Measurements from ENCODE around the gene GNAZ.

DNA sequence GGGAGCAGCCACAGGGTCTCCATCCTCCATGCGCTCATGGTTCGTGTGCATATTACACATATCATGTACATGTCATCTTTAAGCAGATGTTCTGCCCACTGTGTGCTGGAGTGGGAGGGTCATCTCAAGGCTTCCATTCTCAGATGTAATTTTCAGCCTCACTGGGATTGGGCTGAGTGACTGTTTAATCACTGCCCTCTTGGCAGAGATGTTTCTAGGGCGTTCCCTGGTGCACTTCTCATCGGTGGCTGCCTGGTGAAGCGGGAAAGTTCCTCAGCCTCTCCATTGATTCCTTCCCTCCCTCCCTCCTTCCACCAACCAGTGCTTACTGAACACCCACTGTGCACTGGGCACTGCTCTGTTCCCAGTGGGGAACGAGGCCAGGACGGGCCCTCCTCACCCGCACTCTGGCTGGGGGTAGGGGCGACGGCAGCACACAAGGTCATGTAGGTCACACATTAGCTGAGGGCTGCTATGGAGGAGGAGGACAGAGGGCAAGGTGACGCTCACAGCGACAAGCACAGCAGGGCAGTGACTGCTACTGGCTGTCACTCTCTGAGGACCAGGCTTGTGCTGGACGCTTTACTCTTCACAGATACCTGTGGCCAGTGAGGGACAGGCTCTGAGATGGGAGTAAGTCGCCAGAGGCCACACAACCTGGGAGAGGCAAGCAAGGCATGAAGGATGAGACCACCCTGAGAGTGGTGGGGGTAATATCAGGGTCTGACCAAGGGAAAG lies 22.9 kb downstream of the GNAZ start:
- no peak for TF ChIP-seq POLR2A (IDR thresholded peaks at IDR 0.05; ENCODE audit: extremely low read depth, insufficient read length)
- TF ChIP-seq, protein P1, sequence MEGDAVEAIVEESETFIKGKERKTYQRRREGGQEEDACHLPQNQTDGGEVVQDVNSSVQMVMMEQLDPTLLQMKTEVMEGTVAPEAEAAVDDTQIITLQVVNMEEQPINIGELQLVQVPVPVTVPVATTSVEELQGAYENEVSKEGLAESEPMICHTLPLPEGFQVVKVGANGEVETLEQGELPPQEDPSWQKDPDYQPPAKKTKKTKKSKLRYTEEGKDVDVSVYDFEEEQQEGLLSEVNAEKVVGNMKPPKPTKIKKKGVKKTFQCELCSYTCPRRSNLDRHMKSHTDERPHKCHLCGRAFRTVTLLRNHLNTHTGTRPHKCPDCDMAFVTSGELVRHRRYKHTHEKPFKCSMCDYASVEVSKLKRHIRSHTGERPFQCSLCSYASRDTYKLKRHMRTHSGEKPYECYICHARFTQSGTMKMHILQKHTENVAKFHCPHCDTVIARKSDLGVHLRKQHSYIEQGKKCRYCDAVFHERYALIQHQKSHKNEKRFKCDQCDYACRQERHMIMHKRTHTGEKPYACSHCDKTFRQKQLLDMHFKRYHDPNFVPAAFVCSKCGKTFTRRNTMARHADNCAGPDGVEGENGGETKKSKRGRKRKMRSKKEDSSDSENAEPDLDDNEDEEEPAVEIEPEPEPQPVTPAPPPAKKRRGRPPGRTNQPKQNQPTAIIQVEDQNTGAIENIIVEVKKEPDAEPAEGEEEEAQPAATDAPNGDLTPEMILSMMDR (IDR thresholded peaks at IDR 0.05; ENCODE audit: low read depth, low read length), result no peak
- TF ChIP-seq, protein P2, sequence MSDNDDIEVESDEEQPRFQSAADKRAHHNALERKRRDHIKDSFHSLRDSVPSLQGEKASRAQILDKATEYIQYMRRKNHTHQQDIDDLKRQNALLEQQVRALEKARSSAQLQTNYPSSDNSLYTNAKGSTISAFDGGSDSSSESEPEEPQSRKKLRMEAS (IDR thresholded peaks at IDR 0.05; ENCODE audit: low read depth, low read length), result no peak

Data from NB4 (cell line).